IgD-negative memory B cell (primary cell): ENCODE results near the gene CD9. TPM values are rescaled to one million over a fixed set of nuclear protein-coding genes. Genes with fewer than 3 reads are reported as not detected.

Experiments
- H3K27ac Mint-ChIP-seq, 3 donors: one replicate each; pipeline ENCODE4 v1.8.0; 2020 to 2022; ENCODE audit warnings: mild to moderate bottlenecking in 3 of 3, mixed read lengths in 3 of 3, moderate library complexity in 1 of 3
- H3K27me3 Mint-ChIP-seq: one replicate; pipeline ENCODE4 v1.8.0; 2021; ENCODE audit warnings: mixed read lengths
- H3K36me3 Mint-ChIP-seq: one replicate; pipeline ENCODE4 v1.8.0; 2020; ENCODE audit warnings: mild to moderate bottlenecking, mixed read lengths
- H3K4me1 Mint-ChIP-seq, 3 donors: one replicate each; pipeline ENCODE4 v1.8.0; 2020 to 2022; ENCODE audit warnings: mixed read lengths in 3 of 3, mild to moderate bottlenecking in 1 of 3
- H3K4me3 Mint-ChIP-seq, 4 donors: one replicate each; pipeline ENCODE4 v1.8.0; 2020 to 2022; ENCODE audit warnings: mild to moderate bottlenecking in 4 of 4, mixed read lengths in 4 of 4, moderate library complexity in 3 of 4
- H3K9me3 Mint-ChIP-seq, 3 donors: one replicate each; pipeline ENCODE4 v1.8.0; 2020 to 2021; ENCODE audit warnings: mixed read lengths in 3 of 3, mild to moderate bottlenecking in 1 of 3
- polyA plus RNA-seq: library from polyadenylated mRNA; unstranded; fragments of 300-500 nt; fragmentation: Illumina TruSeq; gene quantifications from one replicate; pipeline ENCODE4 v1.2.3, GENCODE V29; 2021

The CD9 gene
- polyA plus RNA-seq, 1 donor from 2014 or later: 9.6 TPM

- Mint-ChIP-seq H3K27me3 (peaks cover 15% of the 10 kb centered on the region), H3K36me3 (no peaks in the 10 kb centered on the region), H3K9me3 (peaks cover 0 to 2% (median 0%) of the 10 kb centered on the region in 3 donors), H3K27ac (no peak overlapping the region), H3K4me3 (no peak overlapping the region), H3K4me1 (peaks cover 8 to 15% (median 13%) of the 10 kb centered on the region in 3 donors)
These were observed 28.7 kb upstream of the CD9 start for GRCh38 chr12:6171409-6172015.

- Mint-ChIP-seq H3K27me3 (peaks cover 15% of the 10 kb centered on the region), H3K36me3 (no peaks in the 10 kb centered on the region), H3K9me3 (peaks cover 0 to 2% (median 0%) of the 10 kb centered on the region in 3 donors), H3K4me3 (no peak overlapping the region), H3K27ac (no peak overlapping the region), H3K4me1 (peaks cover 8 to 15% (median 13%) of the 10 kb centered on the region in 3 donors)
These were observed 28.1 kb upstream of the CD9 start for GRCh38 chr12:6172086-6172485.

- peaks cover 13% of the 10 kb centered on the region for H3K27me3 Mint-ChIP-seq
- H3K27ac Mint-ChIP-seq: no peak overlapping the region
- peaks cover 0 to 2% (median 0%) of the 10 kb centered on the region in 3 donors for H3K9me3 Mint-ChIP-seq
- H3K36me3 Mint-ChIP-seq: no peaks in the 10 kb centered on the region
- H3K4me3 Mint-ChIP-seq: no peak overlapping the region
- H3K4me1 Mint-ChIP-seq: peaks cover 1 to 7% (median 5%) of the 10 kb centered on the region in 3 donors
These were observed 27.3 kb upstream of the CD9 start for GRCh38 chr12:6172862-6173261.

GRCh38 chr12:6177642-6178358, 22.4 kb upstream of the CD9 start:
- Mint-ChIP-seq H3K4me1 (peaks cover 0 to 1% (median 0%) of the 10 kb centered on the region in 3 donors), H3K27ac (no peak overlapping the region), H3K9me3 (peaks cover 0 to 2% (median 0%) of the 10 kb centered on the region in 3 donors), H3K27me3 (peaks cover 13% of the 10 kb centered on the region), H3K36me3 (no peaks in the 10 kb centered on the region), H3K4me3 (no peak overlapping the region)

- Mint-ChIP-seq H3K4me3 (no peak overlapping the region), H3K36me3 (no peaks in the 10 kb centered on the region), H3K27me3 (peaks cover 15% of the 10 kb centered on the region), H3K4me1 (peaks cover 0 to 1% (median 0%) of the 10 kb centered on the region in 3 donors), H3K27ac (no peak overlapping the region), H3K9me3 (peaks cover 0 to 2% (median 0%) of the 10 kb centered on the region in 3 donors)
These were observed 21.0 kb upstream of the CD9 start for GRCh38 chr12:6178981-6179761.

- peaks cover 15% of the 10 kb centered on the region for H3K27me3 Mint-ChIP-seq
- H3K27ac Mint-ChIP-seq: no peak overlapping the region
- H3K36me3 Mint-ChIP-seq: no peaks in the 10 kb centered on the region
- H3K4me3 Mint-ChIP-seq: no peak overlapping the region
- H3K4me1 Mint-ChIP-seq: peaks cover 0 to 1% (median 0%) of the 10 kb centered on the region in 3 donors
- peaks cover 0 to under 1% (median 0%) of the 10 kb centered on the region in 3 donors for H3K9me3 Mint-ChIP-seq
These were observed 19.7 kb upstream of the CD9 start for GRCh38 chr12:6180268-6181051.

- no peaks in the 10 kb centered on the region for H3K36me3 Mint-ChIP-seq
- no peak overlapping the region for H3K4me3 Mint-ChIP-seq
- peaks cover 13% of the 10 kb centered on the region for H3K27me3 Mint-ChIP-seq
- no peak overlapping the region for H3K27ac Mint-ChIP-seq
- no peaks in the 10 kb centered on the region for H3K9me3 Mint-ChIP-seq
- H3K4me1 Mint-ChIP-seq: peaks cover 0 to 1% (median 0%) of the 10 kb centered on the region in 3 donors
These were observed 19.0 kb upstream of the CD9 start for GRCh38 chr12:6181166-6181565.

- Mint-ChIP-seq H3K9me3 (no peaks in the 10 kb centered on the region), H3K27me3 (peaks cover 17% of the 10 kb centered on the region), H3K27ac (no peak overlapping the region), H3K36me3 (no peaks in the 10 kb centered on the region), H3K4me1 (peaks cover 0 to 1% (median 0%) of the 10 kb centered on the region in 3 donors), H3K4me3 (no peak overlapping the region)
These were observed 18.5 kb upstream of the CD9 start for GRCh38 chr12:6181583-6182278.

- peaks cover 0 to 1% (median 0%) of the 10 kb centered on the region in 3 donors for H3K4me1 Mint-ChIP-seq
- no peak overlapping the region for H3K27ac Mint-ChIP-seq
- no peak overlapping the region for H3K4me3 Mint-ChIP-seq
- no peaks in the 10 kb centered on the region for H3K9me3 Mint-ChIP-seq
- H3K27me3 Mint-ChIP-seq: peaks cover 22% of the 10 kb centered on the region
- no peaks in the 10 kb centered on the region for H3K36me3 Mint-ChIP-seq
These were observed 17.8 kb upstream of the CD9 start for GRCh38 chr12:6182279-6182898.

GRCh38 chr12:6183689-6184428, 16.3 kb upstream of the CD9 start:
- Mint-ChIP-seq H3K27me3 (peaks cover 30% of the 10 kb centered on the region), H3K9me3 (no peaks in the 10 kb centered on the region), H3K4me3 (no peak overlapping the region), H3K4me1 (no peaks in the 10 kb centered on the region), H3K36me3 (no peaks in the 10 kb centered on the region), H3K27ac (no peak overlapping the region)

- Mint-ChIP-seq H3K4me3 (no peak overlapping the region), H3K27ac (no peak overlapping the region), H3K4me1 (no peaks in the 10 kb centered on the region), H3K36me3 (no peaks in the 10 kb centered on the region), H3K9me3 (no peaks in the 10 kb centered on the region), H3K27me3 (peaks cover 41% of the 10 kb centered on the region)
These were observed 14.0 kb upstream of the CD9 start for GRCh38 chr12:6185961-6186827.

GRCh38 chr12:6187948-6188793, 12.0 kb upstream of the CD9 start:
- no peak overlapping the region for H3K4me3 Mint-ChIP-seq
- H3K27me3 Mint-ChIP-seq: peaks cover 47% of the 10 kb centered on the region
- no peaks in the 10 kb centered on the region for H3K36me3 Mint-ChIP-seq
- H3K4me1 Mint-ChIP-seq: no peaks in the 10 kb centered on the region
- no peaks in the 10 kb centered on the region for H3K9me3 Mint-ChIP-seq
- H3K27ac Mint-ChIP-seq: no peak overlapping the region
